C4-2B (cell line): ENCODE results near the gene CACNA2D1.

ENCODE experiments used
- CTCF ChIP-seq: fragments of 450-650 bp; conservative IDR thresholded peaks from 2 replicates; pipeline ENCODE4 v1.5.1; 2017; ENCODE audit warnings: mild to moderate bottlenecking
- ZFX ChIP-seq: fragments of 450-650 bp; IDR thresholded peaks from 2 replicates; pipeline ENCODE4 v1.6.1; 2017

GRCh38 chr7:82164410-82164809, 279.2 kb downstream of the CACNA2D1 start:
- no peak for TF ChIP-seq CTCF
- TF ChIP-seq ZFX = no peak
